Measurements from ENCODE around the gene TPRN. TPM values are rescaled to one million over a fixed set of nuclear protein-coding genes. Genes with fewer than 3 reads are reported as not detected.

TPRN gene
- total and polyA plus RNA-seq, 2 of the 4 experiments (the other 2 are of a cell fraction), result 1.8 to 5.3 TPM

DNA sequence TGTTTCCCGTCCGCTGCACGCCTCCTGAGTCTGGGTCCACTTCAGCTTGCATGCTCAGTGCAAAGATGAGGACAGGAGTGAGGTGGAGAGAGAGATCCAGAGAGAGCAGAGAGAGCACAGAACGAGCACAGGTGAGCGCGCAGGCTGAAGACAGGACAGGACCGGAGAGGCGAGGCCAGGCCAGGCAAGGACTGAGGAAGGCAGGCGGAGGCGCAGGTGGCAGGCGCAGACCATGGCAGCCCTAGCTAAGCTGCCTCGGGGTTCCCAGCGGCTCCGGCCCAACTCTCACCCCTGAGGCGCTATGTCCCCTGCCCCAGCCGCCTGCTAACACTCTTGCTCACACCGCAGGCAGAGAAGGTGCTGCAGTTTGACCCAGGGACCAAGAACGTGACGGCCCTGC, 51.9 kb downstream of the TPRN start:
- in situ Hi-C loops (cut with MboI; ENCODE audit: low sequenced_read_pairs) (no loop called here), intact Hi-C loops (cut with micrococcal nuclease) (no loop called here), dilution Hi-C loops (cut with HindIII; ENCODE audit: low sequenced_read_pairs, unreplicated experiment) (no loop called here)
- H4K8ac ChIP-seq (ENCODE audit: low read depth in 2 of 2, low read length in 2 of 2), result no peak overlapping the region
- no peak overlapping the region for H4K5ac ChIP-seq (ENCODE audit: low read depth, low read length)
- no peak overlapping the region for H3K27ac ChIP-seq (ENCODE audit: insufficient read depth, low read length)
- H2BK20ac ChIP-seq (ENCODE audit: low read depth, low read length), result no peak overlapping the region
- no peak overlapping the region for H2AK9ac ChIP-seq (replicated peaks; ENCODE audit: low read depth, low read length, poor library complexity)
- H3K14ac ChIP-seq (replicated peaks; ENCODE audit: low read depth, low read length), result no peak overlapping the region
- H3K9ac ChIP-seq (ENCODE audit: low read depth, low read length), result no peak overlapping the region
- no peak overlapping the region for H2BK120ac ChIP-seq (ENCODE audit: low read depth, low read length)
- no TSS peak for BruUV-seq (replicated peaks)
- H3K18ac ChIP-seq (ENCODE audit: low read depth, low read length), result no peak overlapping the region
- no peak overlapping the region for H2AK5ac ChIP-seq (ENCODE audit: low read depth, low read length)
- H3K4me2 ChIP-seq (ENCODE audit: low read depth, low read length), result no peak overlapping the region
- TF ChIP-seq CTCF (conservative IDR thresholded peaks at IDR 0.05; ENCODE audit: low read depth, low read length) (no peak), RCOR1 (IDR thresholded peaks at IDR 0.05; ENCODE audit: insufficient replicate concordance, low read length) (no peak), USF2 (IDR thresholded peaks at IDR 0.05; ENCODE audit: low read depth, low read length) (no peak), CHD1 (IDR thresholded peaks at IDR 0.05; ENCODE audit: low read depth, low read length) (no peak), BHLHE40 (IDR thresholded peaks at IDR 0.05; ENCODE audit: low read depth, low read length) (no peak), SMC3 (IDR thresholded peaks at IDR 0.05; ENCODE audit: low read depth, low read length) (no peak), MAFK (IDR thresholded peaks at IDR 0.05; ENCODE audit: low read depth, low read length) (no peak)
- no peaks in the 10 kb centered on the region for H3K36me3 ChIP-seq (ENCODE audit: control insufficient read depth, insufficient read depth, low read length)
- CTCF ChIA-PET, result no interaction called here
- H4K91ac ChIP-seq (ENCODE audit: insufficient read depth, low read depth, low read length), result no peak overlapping the region
- H3K79me1 ChIP-seq (ENCODE audit: low read depth in 1 of 2, low read length in 2 of 2), result no peaks in the 10 kb centered on the region
- H3K4ac ChIP-seq (ENCODE audit: low read depth, low read length), result no peak overlapping the region
- H2BK15ac ChIP-seq (ENCODE audit: low read depth, low read length), result no peak overlapping the region
- no peaks in the 10 kb centered on the region for H4K20me1 ChIP-seq (ENCODE audit: insufficient read depth, low read length)
- peaks cover 11% of the 10 kb centered on the region for H3K27me3 ChIP-seq (ENCODE audit: control insufficient read depth, insufficient read depth, low read length)
- ATAC-seq (ENCODE audit: low read depth), result no peak
- DNase-seq, result no peak
- H3K9me1 ChIP-seq (ENCODE audit: insufficient read depth, low read length), result peaks cover 12% of the 10 kb centered on the region
- no peak overlapping the region for H3K23ac ChIP-seq (ENCODE audit: low read depth, low read length)
- H3K4me1 ChIP-seq (ENCODE audit: control insufficient read depth, insufficient read depth, low read length), result no peaks in the 10 kb centered on the region
- no peak overlapping the region for H3K4me3 ChIP-seq (ENCODE audit: insufficient read depth, low read depth, low read length)
- H3K56ac ChIP-seq (ENCODE audit: extremely low read depth, insufficient read depth, low read length), result no peak overlapping the region
- H2AFZ ChIP-seq (replicated peaks; ENCODE audit: low read length, poor library complexity), result no peak overlapping the region
- 81% methylated on average over 12 of the region's 19 CpGs; no CpG with 5 or more reads in 1 of the 2 experiments for WGBS, 2 experiments (ENCODE audit: extremely low coverage in 2 of 2, insufficient read length in 1 of 2)
- no peaks in the 10 kb centered on the region for H3K9me3 ChIP-seq (ENCODE audit: control insufficient read depth, insufficient read depth, low read length)
- no peak overlapping the region for H2BK5ac ChIP-seq (ENCODE audit: low read depth, low read length, poor library complexity, severe bottlenecking)
- POLR2A ChIA-PET (ENCODE audit: unreplicated experiment), result no interaction called here
